Spleen (tissue), 7 donors: ENCODE data around the gene IFI30.

Experiments
- POLR2A ChIP-seq, 3 donors: fragments of 450-650 bp; IDR thresholded peaks; one replicate each; pipeline ENCODE4 v1.5.1; 2017; ENCODE audit warnings: antibody characterized with exemption in 3 of 3, mild to moderate bottlenecking in 1 of 3
- TF ChIP-seq, protein P1 (sequence below), 11 experiments: fragments of 200-600 bp in 7 of 11; fragments of 450-650 bp in 4 of 11; sonication (generic) in 4 of 11; IDR thresholded peaks in 8 of 11; conservative IDR thresholded peaks in 3 of 11; 1 replicate in 7 of 11; 2 replicates in 4 of 11; pipeline versions ENCODE4 v1.4.0 to v1.8.0; 2016 to 2021; ENCODE audit warnings: antibody characterized with exemption in 11 of 11, inconsistent platforms in 4 of 11, mild to moderate bottlenecking in 1 of 11
- donor health status: DM: no; HTN: no; CAD: no; lungs with moderate emphysema.
- donor health status: DM: no; HTN: no; CAD: no.
- donor health status: DM: no; HTN: no; CAD: no.

DNA sequence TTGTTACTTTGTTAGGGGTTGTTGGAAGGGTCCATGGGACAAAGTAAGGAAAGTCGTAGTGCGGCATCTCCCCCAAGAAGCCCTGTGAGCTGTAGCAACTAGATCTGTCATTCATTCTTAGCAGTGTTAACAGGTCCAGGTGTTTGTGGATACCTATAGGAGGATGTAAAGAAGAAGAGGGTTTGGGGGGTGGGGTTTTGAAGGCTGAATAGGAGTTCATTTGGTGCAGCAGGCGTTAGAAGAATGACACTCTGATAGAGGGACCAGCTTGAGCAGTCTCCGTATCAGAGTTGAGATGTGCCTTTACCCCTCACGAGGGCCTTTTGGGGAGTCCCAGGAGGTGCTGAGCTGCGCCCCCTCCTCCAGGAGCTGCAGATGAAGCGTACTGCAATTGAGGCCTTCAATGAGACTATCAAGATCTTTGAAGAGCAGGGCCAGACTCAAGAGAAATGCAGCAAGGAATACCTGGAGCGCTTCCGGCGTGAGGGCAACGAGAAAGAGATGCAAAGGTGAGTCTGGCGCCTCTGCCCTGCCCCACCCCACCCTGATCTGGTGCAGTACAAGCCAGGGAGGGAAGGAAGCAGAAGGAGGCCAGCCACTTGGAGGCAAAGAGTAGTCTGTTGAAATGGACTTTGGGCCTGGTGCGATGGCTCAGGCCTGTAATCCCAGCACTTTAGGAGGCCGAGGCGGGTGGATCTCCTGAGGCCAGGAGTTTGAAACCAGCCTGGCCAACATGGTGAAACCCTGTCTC is 7.6 kb upstream of the IFI30 start:
- TF ChIP-seq, protein P1, sequence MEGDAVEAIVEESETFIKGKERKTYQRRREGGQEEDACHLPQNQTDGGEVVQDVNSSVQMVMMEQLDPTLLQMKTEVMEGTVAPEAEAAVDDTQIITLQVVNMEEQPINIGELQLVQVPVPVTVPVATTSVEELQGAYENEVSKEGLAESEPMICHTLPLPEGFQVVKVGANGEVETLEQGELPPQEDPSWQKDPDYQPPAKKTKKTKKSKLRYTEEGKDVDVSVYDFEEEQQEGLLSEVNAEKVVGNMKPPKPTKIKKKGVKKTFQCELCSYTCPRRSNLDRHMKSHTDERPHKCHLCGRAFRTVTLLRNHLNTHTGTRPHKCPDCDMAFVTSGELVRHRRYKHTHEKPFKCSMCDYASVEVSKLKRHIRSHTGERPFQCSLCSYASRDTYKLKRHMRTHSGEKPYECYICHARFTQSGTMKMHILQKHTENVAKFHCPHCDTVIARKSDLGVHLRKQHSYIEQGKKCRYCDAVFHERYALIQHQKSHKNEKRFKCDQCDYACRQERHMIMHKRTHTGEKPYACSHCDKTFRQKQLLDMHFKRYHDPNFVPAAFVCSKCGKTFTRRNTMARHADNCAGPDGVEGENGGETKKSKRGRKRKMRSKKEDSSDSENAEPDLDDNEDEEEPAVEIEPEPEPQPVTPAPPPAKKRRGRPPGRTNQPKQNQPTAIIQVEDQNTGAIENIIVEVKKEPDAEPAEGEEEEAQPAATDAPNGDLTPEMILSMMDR (IDR thresholded peaks at IDR 0.05 in 8 of 11, conservative IDR thresholded peaks at IDR 0.05 in 3 of 11): no peak
- no peak for TF ChIP-seq POLR2A (IDR thresholded peaks at IDR 0.05)
